IPS-NIHi7 (cell line): ENCODE results near the gene SLC12A7.
A peak's percentile ranks its signal among the peaks of the same experiment; 100 is the strongest.
"Not testable (repeated sequence)": the region's sequence is repeated elsewhere in the genome, so short reads cannot be mapped to it uniquely, and the experiment has no call there.

ENCODE experiments used
- DNase-seq: peaks from one replicate; pipeline ENCODE4 v3.0.0; 2012; ENCODE audit warnings: mixed read lengths; ENCODE audit errors: extremely low spot score

SLC12A7 gene

GRCh38 chr5:1007681-1008450, 104.0 kb downstream of the SLC12A7 start:
- DNase-seq = no peak

GRCh38 chr5:1007221-1007680, 104.6 kb downstream of the SLC12A7 start:
- no peak for DNase-seq

GRCh38 chr5:1006656-1007071, 105.2 kb downstream of the SLC12A7 start:
- DNase-seq = no peak

GRCh38 chr5:1005904-1006655, 105.8 kb downstream of the SLC12A7 start:
- DNase-seq = no peak

- no peak for DNase-seq
Observed at GRCh38 chr5:1005249-1005851, 106.5 kb downstream of the SLC12A7 start.

GRCh38 chr5:1004461-1005248, 107.2 kb downstream of the SLC12A7 start:
- DNase-seq = peak; percentile 73

- DNase-seq = no peak
Observed at GRCh38 chr5:1003296-1003937, 108.4 kb downstream of the SLC12A7 start.

GRCh38 chr5:1002836-1003235, 109.0 kb downstream of the SLC12A7 start:
- DNase-seq = no peak

- DNase-seq = no peak
Observed at GRCh38 chr5:1002271-1002546, 109.7 kb downstream of the SLC12A7 start.

- no peak for DNase-seq
Observed at GRCh38 chr5:1001406-1002270, 110.2 kb downstream of the SLC12A7 start.

GRCh38 chr5:1000831-1001230, 111.0 kb downstream of the SLC12A7 start:
- not testable (repeated sequence) for DNase-seq
